Activated CD4-positive, alpha-beta T cell treated with anti-CD3 and anti-CD28 coated beads, Interleukin-2, amount 50 U/mL, for 16 hours (primary cell): ENCODE results near the gene KIF15.

ENCODE experiments used
- DNase-seq: peaks from one replicate; pipeline ENCODE4 v3.0.0-alpha.2; 2020

Gene KIF15

DNA sequence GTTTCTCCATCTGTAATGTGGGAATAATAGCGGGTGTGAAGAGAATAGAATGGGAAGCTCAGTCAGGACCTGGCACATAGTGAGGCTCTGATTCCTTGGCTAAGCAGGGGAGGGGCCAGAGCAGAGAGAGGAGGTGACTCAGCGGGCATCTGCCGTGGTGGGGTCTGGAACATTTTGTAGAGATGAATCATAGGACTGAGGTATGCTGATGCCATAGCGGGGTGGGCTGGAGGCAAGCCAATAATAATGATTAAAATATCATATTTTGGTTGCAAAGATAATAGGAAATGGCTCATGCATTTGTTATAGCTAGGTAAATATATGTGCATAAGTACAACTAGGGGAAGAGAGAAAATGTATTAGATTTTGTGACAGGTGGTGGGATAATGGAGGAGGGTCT is 124.0 kb downstream of the KIF15 start:
- no peak for DNase-seq

GRCh38 chr3:44886561-44886960 is 125.0 kb downstream of the KIF15 start:
- DNase-seq = no peak

GRCh38 chr3:44887101-44887500 is 125.5 kb downstream of the KIF15 start:
- DNase-seq = no peak

- no peak for DNase-seq
Measured at GRCh38 chr3:44890258-44890657, 128.7 kb downstream of the KIF15 start.

DNA sequence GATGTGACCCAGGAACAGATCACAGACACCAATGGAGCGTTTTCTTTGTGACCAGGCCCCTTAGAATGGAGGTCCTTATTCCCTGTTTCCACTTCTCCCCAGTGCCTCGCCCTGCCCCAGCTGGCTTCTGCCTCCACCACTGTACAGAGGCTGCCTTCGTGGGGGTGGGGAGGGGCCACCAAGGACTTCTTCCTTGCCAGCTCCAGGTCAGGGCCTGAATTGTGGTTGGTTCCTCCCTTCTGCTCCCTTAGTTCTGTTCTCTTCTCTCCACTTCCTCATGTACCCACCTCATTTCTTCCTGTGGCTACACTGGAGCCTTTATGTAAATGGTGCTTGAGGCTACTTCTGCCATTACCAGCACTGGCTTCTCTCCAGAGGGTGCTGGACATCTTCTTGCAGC is 129.3 kb downstream of the KIF15 start:
- DNase-seq = no peak

DNA sequence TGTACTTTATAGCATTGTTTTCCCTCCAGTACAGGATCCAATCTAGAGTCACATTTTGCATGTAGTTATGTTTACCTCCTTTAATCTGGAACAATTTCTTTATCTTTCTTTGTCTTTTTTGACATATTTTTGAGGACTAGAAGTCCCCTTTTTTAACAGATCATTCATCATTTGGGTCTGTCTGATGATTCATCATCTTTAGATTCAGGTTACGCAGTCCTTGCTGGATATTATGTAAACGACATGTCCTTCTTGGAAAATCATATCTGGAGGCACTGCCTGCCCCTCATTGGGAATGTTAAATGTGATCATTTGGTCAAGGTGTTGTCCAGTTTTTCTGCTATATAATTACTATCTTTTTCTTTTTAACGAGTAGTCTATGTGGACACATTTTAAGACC is 131.1 kb downstream of the KIF15 start:
- no peak for DNase-seq

DNA sequence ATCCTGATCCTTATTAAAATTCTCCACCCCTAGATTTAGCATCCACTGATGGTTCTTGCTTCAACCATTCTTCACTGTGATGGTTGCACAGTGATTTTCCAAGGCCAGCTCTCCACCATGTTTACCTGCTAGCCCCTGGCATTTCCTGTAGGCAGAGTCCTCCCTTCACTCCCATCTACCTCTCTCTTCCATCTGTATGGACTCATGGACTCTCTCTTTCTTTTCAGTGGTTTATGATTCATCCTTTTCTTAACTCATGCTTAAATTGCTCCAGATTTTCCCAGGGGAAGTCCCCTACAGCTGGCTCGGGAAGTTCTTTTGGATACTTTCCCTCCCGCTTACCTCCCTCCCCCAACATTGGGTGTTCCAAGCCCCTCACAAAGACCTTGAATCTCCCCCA is 131.5 kb downstream of the KIF15 start:
- DNase-seq = no peak

GRCh38 chr3:44894485-44894884 is 132.9 kb downstream of the KIF15 start:
- no peak for DNase-seq

DNA sequence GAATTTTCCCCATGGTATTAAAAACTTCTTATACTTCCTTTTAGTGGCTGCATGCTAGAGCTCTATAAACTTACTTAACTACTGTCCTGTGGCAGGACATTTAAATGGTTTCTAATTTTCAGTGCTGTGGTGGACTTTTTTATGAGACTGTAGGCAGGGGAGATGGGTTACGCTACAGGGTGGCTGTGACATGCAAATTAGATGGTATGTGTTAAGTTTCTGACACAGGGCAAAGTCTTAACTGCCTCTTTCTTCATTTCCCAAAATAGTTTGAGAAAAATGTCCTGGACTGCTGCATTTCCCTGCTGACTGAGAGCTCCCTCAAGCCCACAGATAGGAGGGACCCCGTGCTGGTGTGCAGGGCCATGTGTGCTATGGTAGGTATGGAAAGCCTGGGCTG is 134.8 kb downstream of the KIF15 start:
- no peak for DNase-seq

DNA sequence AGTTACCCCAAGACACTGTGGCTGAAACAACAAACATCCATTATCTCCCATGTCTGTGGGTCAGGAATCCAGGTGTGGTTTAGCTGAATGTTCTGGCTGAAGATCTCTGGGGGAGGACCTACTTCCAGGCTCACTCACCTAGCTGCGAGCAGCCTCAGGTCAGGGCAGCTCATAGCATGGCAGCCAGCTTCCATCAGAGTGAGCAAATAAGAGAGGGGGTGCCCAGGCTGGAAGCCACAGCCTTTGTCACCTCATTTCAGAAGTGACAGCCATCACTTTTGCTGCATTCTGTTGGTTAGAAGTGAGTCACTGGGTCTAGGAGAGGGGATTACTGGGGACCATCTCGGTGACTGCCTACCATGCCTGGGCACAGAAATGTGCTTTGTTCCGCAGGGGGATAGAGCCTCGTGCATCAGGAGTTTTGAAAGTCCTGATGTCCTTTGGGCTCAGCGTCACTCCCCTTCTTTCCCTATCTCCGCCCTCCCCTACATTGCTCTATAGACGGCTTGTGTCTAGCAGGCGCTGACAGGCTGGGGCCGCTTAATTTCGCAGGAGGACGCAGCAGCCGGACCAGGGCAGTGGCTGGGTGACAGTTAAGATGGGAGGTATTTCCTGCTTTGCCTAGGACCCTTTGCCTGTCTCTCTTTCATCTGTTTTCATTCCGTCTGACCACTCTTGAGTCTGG is 138.2 kb downstream of the KIF15 start:
- DNase-seq = peak; percentile 5

DNA sequence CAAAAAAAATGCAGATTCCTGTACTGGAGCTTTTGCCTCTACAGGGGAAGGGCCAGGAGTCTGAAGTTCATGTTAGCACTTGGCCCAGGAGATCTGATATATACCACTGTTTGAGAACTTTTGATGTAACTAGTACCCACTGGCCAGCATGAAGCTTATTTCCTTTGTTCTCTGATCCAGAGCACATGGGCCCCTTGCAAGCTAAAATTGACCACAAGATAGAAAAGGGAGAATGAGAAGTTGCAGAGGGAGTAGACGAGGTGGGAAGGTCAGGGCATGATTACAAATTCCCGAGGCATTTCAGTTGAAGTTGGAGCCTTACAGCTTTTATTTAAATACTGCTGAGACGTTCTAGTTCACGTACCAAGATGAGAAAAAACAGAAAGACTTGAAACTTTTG is 141.0 kb downstream of the KIF15 start:
- no peak for DNase-seq
